HG02943 (cell line): ENCODE results near the gene AGPAT1.

Experiments
- ATAC-seq: cut with Tn5 transposase; IDR thresholded peaks from one replicate; pipeline ENCODE4 v1.9.1; 2021; ENCODE audit warnings: mild to moderate bottlenecking, low read depth, moderate library complexity; ENCODE audit not compliant: unreplicated experiment

The AGPAT1 gene

GRCh38 chr6:32173051-32173727 is 2.7 kb downstream of the AGPAT1 start:
- no peak for ATAC-seq

- no peak for ATAC-seq
These were observed 4.7 kb downstream of the AGPAT1 start for GRCh38 chr6:32171234-32171633.

- ATAC-seq = no peak
These were observed 5.6 kb downstream of the AGPAT1 start for GRCh38 chr6:32170294-32170693.

GRCh38 chr6:32168807-32169591 is 6.9 kb downstream of the AGPAT1 start:
- ATAC-seq = no peak

GRCh38 chr6:32168350-32168749 is 7.5 kb downstream of the AGPAT1 start:
- no peak for ATAC-seq

GRCh38 chr6:32167761-32168262 is 8.1 kb downstream of the AGPAT1 start:
- ATAC-seq = no peak

GRCh38 chr6:32167154-32167760 is 8.6 kb downstream of the AGPAT1 start:
- no peak for ATAC-seq

GRCh38 chr6:32166411-32167061 is 9.3 kb downstream of the AGPAT1 start:
- ATAC-seq = no peak

- ATAC-seq = no peak
These were observed 11.6 kb downstream of the AGPAT1 start, which contains the start of gene EGFL8 for GRCh38 chr6:32164295-32164694. EGFL8 (plus strand) TSS chr6:32164595; CDS start chr6:32166166, 1,571 bp downstream.

GRCh38 chr6:32163559-32164258 is 12.2 kb downstream of the AGPAT1 start:
- ATAC-seq = no peak

GRCh38 chr6:32158052-32158451 is 17.8 kb downstream of the AGPAT1 start:
- no peak for ATAC-seq

- no peak for ATAC-seq
These were observed 19.0 kb downstream of the AGPAT1 start for GRCh38 chr6:32156891-32157290.

- ATAC-seq = peak; percentile 55
These were observed 21.2 kb downstream of the AGPAT1 start for GRCh38 chr6:32154514-32155161.

- peak; percentile 25 for ATAC-seq
These were observed 22.0 kb downstream of the AGPAT1 start, which contains the start of gene PPT2 for GRCh38 chr6:32153564-32154513. PPT2 (plus strand) TSS chr6:32154141; CDS start chr6:32154595, 454 bp downstream.

GRCh38 chr6:32152769-32153563 is 22.9 kb downstream of the AGPAT1 start:
- ATAC-seq = no peak

- no peak for ATAC-seq
These were observed 23.8 kb downstream of the AGPAT1 start, which contains the start of gene PRRT1 for GRCh38 chr6:32151863-32152768. PRRT1 (minus strand) TSS chr6:32151939; CDS start chr6:32151827, 112 bp downstream.
